A673 (cell line): ENCODE results near the gene SH3TC1. TPM values are rescaled to one million over a fixed set of nuclear protein-coding genes. Genes with fewer than 3 reads are reported as not detected.

Source experiments
- BruUV-seq: library from RNA; stranded (reverse); fragments of 400-500 nt; replicated peaks from 2 replicates; lab custom pipeline; 2021; lab: Mats Ljungman, UMichigan
- CTCF ChIA-PET: fragments of 300-600 bp; sonication (Branson Sonifier 250); formaldehyde crosslinking; loops from one replicate; lab custom pipeline; 2022; ENCODE audit warnings: antibody characterized with exemption; lab: Charles Lee
- POLR2A ChIA-PET: fragments of 300-600 bp; sonication (Branson Sonifier 250); formaldehyde crosslinking; loops from one replicate; lab custom pipeline; 2022; ENCODE audit warnings: antibody characterized with exemption; ENCODE audit not compliant: low non-redundant PET; lab: Charles Lee
- DNase-seq: peaks from one replicate; pipeline ENCODE4 v3.0.0-alpha.2; 2015; ENCODE audit warnings: low spot score
- H3K27ac ChIP-seq: fragments of 200-600 bp; sonication (generic); 2 replicates; pipeline ENCODE4 v1.5.1; 2016; ENCODE audit warnings: mixed run types, low read depth, mild to moderate bottlenecking, mixed read lengths, antibody characterized with exemption, low read length; ENCODE audit not compliant: poor library complexity, severe bottlenecking
- H3K27me3 ChIP-seq: fragments of 200-600 bp; sonication (generic); replicated peaks from 2 replicates; pipeline ENCODE4 v1.6.1; 2017; ENCODE audit warnings: mixed run types, low read depth, mild to moderate bottlenecking, mixed read lengths, antibody characterized with exemption, low read length; ENCODE audit not compliant: insufficient read depth, poor library complexity
- H3K36me3 ChIP-seq: fragments of 200-600 bp; sonication (generic); 2 replicates; pipeline ENCODE4 v1.6.1; 2016; ENCODE audit warnings: mixed run types, mild to moderate bottlenecking, mixed read lengths, antibody characterized with exemption, low read length; ENCODE audit not compliant: insufficient read depth, poor library complexity, severe bottlenecking
- H3K4me1 ChIP-seq: fragments of 200-600 bp; sonication (generic); 2 replicates; pipeline ENCODE4 v1.6.1; 2017; ENCODE audit warnings: mixed run types, mild to moderate bottlenecking, mixed read lengths, antibody characterized with exemption, low read length; ENCODE audit not compliant: insufficient read depth, poor library complexity, severe bottlenecking
- H3K4me3 ChIP-seq: fragments of 200-600 bp; sonication (generic); 2 replicates; pipeline ENCODE4 v1.5.1; 2016; ENCODE audit warnings: low read depth, mixed run types, mild to moderate bottlenecking, mixed read lengths, low read length; ENCODE audit not compliant: poor library complexity, severe bottlenecking
- H3K9me3 ChIP-seq: fragments of 200-600 bp; sonication (generic); 2 replicates; pipeline ENCODE4 v1.6.1; 2016; ENCODE audit warnings: mixed run types, low read depth, mild to moderate bottlenecking, mixed read lengths, antibody characterized with exemption, low read length; ENCODE audit not compliant: poor library complexity, severe bottlenecking
- EZH2 ChIP-seq: fragments of 200-600 bp; sonication (generic); IDR thresholded peaks from 2 replicates; pipeline ENCODE4 v1.6.1; 2017; ENCODE audit warnings: borderline replicate concordance, low read depth, mild to moderate bottlenecking, mixed read lengths, antibody characterized with exemption, low read length; ENCODE audit not compliant: poor library complexity, severe bottlenecking
- intact Hi-C: fragments of 100-400 bp; cut with micrococcal nuclease; formaldehyde crosslinking; loops from one replicate; pipeline ENCODE4 v1.10.0; 2022; ENCODE audit not compliant: unreplicated experiment
- total RNA-seq: library from RNA; stranded (reverse); gene quantifications from 2 replicates; pipeline ENCODE4 v1.2.3, GENCODE V29; 2021
- TF ChIP-seq, protein P1 (sequence below): fragments of 300-800, 200-600 bp; sonication (generic); conservative IDR thresholded peaks from 2 replicates; pipeline ENCODE4 v1.5.1; 2017; ENCODE audit warnings: low read depth, mild to moderate bottlenecking, antibody characterized with exemption, low read length, moderate library complexity, mixed read lengths

SH3TC1 gene
- total RNA-seq, 1 experiment from 2014 or later, result 0.71 TPM

DNA sequence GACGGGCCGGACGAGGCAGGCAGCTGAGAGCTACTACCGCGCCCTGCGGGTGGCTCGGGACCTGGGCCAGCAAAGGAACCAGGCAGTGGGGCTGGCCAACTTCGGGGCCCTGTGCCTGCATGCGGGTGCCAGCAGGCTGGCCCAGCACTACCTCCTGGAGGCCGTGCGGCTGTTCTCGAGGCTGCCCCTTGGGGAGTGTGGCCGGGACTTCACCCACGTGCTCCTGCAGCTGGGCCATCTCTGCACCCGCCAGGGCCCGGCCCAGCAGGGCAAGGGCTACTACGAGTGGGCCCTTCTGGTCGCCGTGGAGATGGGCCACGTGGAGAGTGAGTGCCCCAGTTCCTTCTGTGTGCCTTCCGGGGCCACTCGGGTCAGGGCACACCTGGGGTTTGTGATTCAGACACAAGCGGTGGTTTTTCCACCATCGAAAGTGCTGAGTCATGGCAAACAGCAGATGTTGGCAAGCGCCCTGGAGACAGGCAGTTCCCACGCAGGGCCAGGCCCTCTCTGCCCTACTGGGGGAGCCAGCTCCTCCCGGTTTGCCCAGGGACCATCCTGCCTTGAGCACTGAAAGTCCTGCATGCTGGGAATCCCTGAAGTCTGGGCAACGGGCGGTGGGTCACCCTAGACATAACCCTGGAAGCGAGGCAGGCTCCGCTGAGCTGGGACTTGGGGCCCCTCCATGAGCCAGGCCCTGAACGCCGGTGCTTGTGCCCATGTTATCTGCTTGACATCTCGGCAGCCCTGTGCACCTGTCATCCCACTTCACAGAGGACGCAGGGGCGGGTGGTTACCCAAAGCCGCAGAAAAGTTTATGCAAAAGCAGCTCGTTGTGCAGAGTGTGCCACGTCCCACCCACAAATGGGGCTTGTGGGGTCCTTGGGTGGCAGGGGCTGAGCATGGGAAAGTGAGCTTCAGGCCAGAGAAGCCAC is 29.5 kb downstream of the SH3TC1 start:
- H3K36me3 ChIP-seq, result no peaks in the 10 kb centered on the region
- H3K4me3 ChIP-seq, result no peak overlapping the region
- POLR2A ChIA-PET, result no interaction called here
- intact Hi-C loops, result no loop called here
- BruUV-seq, result no TSS peak
- CTCF ChIA-PET, result no interaction called here
- TF ChIP-seq, protein P1, sequence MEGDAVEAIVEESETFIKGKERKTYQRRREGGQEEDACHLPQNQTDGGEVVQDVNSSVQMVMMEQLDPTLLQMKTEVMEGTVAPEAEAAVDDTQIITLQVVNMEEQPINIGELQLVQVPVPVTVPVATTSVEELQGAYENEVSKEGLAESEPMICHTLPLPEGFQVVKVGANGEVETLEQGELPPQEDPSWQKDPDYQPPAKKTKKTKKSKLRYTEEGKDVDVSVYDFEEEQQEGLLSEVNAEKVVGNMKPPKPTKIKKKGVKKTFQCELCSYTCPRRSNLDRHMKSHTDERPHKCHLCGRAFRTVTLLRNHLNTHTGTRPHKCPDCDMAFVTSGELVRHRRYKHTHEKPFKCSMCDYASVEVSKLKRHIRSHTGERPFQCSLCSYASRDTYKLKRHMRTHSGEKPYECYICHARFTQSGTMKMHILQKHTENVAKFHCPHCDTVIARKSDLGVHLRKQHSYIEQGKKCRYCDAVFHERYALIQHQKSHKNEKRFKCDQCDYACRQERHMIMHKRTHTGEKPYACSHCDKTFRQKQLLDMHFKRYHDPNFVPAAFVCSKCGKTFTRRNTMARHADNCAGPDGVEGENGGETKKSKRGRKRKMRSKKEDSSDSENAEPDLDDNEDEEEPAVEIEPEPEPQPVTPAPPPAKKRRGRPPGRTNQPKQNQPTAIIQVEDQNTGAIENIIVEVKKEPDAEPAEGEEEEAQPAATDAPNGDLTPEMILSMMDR, result no peak
- peaks cover 21% of the 10 kb centered on the region for H3K4me1 ChIP-seq
- H3K9me3 ChIP-seq, result no peaks in the 10 kb centered on the region
- peak; percentile 24 for DNase-seq
- H3K27ac ChIP-seq, result peak overlapping the region; percentile 48
- H3K27me3 ChIP-seq, result no peaks in the 10 kb centered on the region

DNA sequence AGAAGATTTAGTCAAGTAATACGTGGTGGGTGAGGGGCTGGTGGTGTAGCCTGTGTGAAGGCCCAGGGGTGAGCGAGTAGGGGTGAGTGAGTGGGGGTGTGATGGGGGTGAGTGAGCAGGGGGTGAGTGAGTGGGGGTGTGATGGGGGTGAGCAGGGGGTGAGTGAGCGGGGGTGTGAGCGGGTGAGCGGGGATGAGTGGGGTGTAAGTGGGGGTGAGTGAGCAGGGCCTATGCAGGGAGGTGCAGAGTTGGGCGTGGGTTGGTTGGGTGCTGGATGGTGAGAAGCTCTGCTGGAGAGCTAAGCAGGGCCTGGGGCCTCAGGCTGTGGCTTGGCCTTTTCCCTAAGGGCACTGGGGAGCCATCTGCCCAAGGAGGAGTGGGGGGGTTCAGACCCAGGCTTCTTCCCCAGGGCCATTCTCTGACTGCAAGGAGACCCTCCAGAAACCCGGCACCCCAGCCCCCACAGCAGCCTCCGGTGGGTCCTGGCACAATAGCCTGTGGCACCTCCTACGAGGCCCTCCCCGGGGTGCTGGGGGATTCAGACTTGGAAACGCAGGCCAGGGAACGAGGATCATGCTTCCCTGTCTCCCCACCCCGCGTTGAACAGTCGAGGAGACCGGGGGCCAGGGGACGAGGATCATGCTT is 30.4 kb downstream of the SH3TC1 start:
- DNase-seq, result no peak
- BruUV-seq, result no TSS peak
- H3K4me1 ChIP-seq, result peaks cover 21% of the 10 kb centered on the region
- CTCF ChIA-PET, result no interaction called here
- no peak overlapping the region for H3K27ac ChIP-seq
- no peaks in the 10 kb centered on the region for H3K36me3 ChIP-seq
- no peaks in the 10 kb centered on the region for H3K27me3 ChIP-seq
- no peak overlapping the region for H3K4me3 ChIP-seq
- no peak for TF ChIP-seq EZH2
- TF ChIP-seq, protein P1, result no peak
- intact Hi-C loops, result no loop called here
- POLR2A ChIA-PET, result no interaction called here
- H3K9me3 ChIP-seq, result no peaks in the 10 kb centered on the region

DNA sequence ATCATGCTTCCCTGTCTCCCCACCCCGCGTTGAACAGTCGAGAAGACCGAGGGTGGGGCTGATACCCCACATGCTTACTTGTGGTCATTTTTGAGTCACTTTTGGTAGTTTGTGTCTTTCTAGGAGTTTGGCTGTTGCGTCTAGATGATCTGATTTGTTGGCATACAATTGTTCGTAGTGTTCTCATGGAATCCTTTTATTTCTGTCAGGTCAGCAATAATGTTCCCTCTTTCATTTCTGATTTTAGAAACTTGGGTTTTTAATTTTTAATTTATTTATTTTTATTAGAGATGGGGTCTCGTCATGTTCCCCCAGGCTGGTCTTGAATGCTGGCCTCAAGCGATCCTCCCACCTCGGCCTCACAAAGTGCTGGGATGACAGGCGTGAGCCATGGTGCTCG is 30.9 kb downstream of the SH3TC1 start:
- Histone ChIP-seq H3K4me1 (peaks cover 21% of the 10 kb centered on the region), H3K27me3 (no peaks in the 10 kb centered on the region), H3K9me3 (no peaks in the 10 kb centered on the region), H3K4me3 (no peak overlapping the region), H3K36me3 (no peaks in the 10 kb centered on the region), H3K27ac (no peak overlapping the region)
- TF ChIP-seq EZH2, result no peak
- TF ChIP-seq, protein P1, result no peak
- no peak for DNase-seq
- intact Hi-C loops, result no loop called here
- ChIA-PET POLR2A (interaction anchor here (0.7 kb wide), 1 partner anchor 16 kb away, joined by 5 read pairs; no protein-coding TSS in a partner anchor), CTCF (no interaction called here)
- no TSS peak for BruUV-seq
